ENCODE data around the gene NRL. TPM values are rescaled to one million over a fixed set of nuclear protein-coding genes. Genes with fewer than 3 reads are reported as not detected.

Gene NRL
- total RNA-seq, 2 experiments from 2014 or later = 4.6 to 7.5 TPM

GRCh38 chr14:24086193-24086955, 28.4 kb downstream of the NRL start:
- intact Hi-C loops (cut with micrococcal nuclease; ENCODE audit: unreplicated experiment) = no loop called here
- ChIA-PET POLR2A (interaction anchor here (0.5 kb wide), 1 partner anchor 18 kb away, joined by 3 read pairs; no protein-coding TSS in a partner anchor), CTCF (ENCODE audit: unreplicated experiment) (no interaction called here)
- Histone ChIP-seq H3K4me2 (ENCODE audit: low read length) (no peak overlapping the region), H3K4me1 (ENCODE audit: insufficient read depth, low read length, poor library complexity, severe bottlenecking) (peaks cover 17% of the 10 kb centered on the region), H3K9me2 (ENCODE audit: insufficient read depth, low read length) (no peaks in the 10 kb centered on the region), H3K79me2 (ENCODE audit: insufficient read depth, low read depth, low read length) (no peaks in the 10 kb centered on the region), H4K20me1 (ENCODE audit: insufficient read depth, low read length) (no peaks in the 10 kb centered on the region), H3K27ac (ENCODE audit: low read depth, low read length, poor library complexity, severe bottlenecking) (no peak overlapping the region), H3K9me3 (ENCODE audit: low read length) (no peaks in the 10 kb centered on the region), H3K36me3 (ENCODE audit: insufficient read depth, low read length) (no peaks in the 10 kb centered on the region), H2AFZ (ENCODE audit: low read length) (no peak overlapping the region), H3K4me3 (ENCODE audit: low read depth, low read length, poor library complexity, severe bottlenecking) (no peak overlapping the region)
- no TSS peak for BruUV-seq (replicated peaks)
- no peak for DNase-seq (ENCODE audit: low spot score)
- TF ChIP-seq EZH2phosphoT487 (IDR thresholded peaks at IDR 0.05; ENCODE audit: borderline replicate concordance, low read depth, low read length) = no peak
- no peak for TF ChIP-seq CTCF (conservative IDR thresholded peaks at IDR 0.05; ENCODE audit: low read length)

- CTCF ChIA-PET (ENCODE audit: unreplicated experiment) = no interaction called here
- TF ChIP-seq CTCF (conservative IDR thresholded peaks at IDR 0.05; ENCODE audit: low read length) (no peak), EZH2phosphoT487 (IDR thresholded peaks at IDR 0.05; ENCODE audit: borderline replicate concordance, low read depth, low read length) (no peak)
- POLR2A ChIA-PET = no interaction called here
These were observed 29.5 kb downstream of the NRL start for GRCh38 chr14:24085215-24085614.

GRCh38 chr14:24084440-24084839, 30.3 kb downstream of the NRL start:
- H3K36me3 ChIP-seq (ENCODE audit: insufficient read depth, low read length) = no peaks in the 10 kb centered on the region
- no peak for DNase-seq (ENCODE audit: low spot score)
- ChIA-PET CTCF (ENCODE audit: unreplicated experiment) (no interaction called here), POLR2A (no interaction called here)
- H3K79me2 ChIP-seq (ENCODE audit: insufficient read depth, low read depth, low read length) = no peaks in the 10 kb centered on the region
- H3K4me3 ChIP-seq (ENCODE audit: low read depth, low read length, poor library complexity, severe bottlenecking) = no peak overlapping the region
- no peaks in the 10 kb centered on the region for H4K20me1 ChIP-seq (ENCODE audit: insufficient read depth, low read length)
- no peak overlapping the region for H2AFZ ChIP-seq (ENCODE audit: low read length)
- no peaks in the 10 kb centered on the region for H3K9me3 ChIP-seq (ENCODE audit: low read length)
- H3K4me1 ChIP-seq (ENCODE audit: insufficient read depth, low read length, poor library complexity, severe bottlenecking) = peaks cover 22% of the 10 kb centered on the region
- BruUV-seq (replicated peaks) = no TSS peak
- no peak for TF ChIP-seq CTCF (conservative IDR thresholded peaks at IDR 0.05; ENCODE audit: low read length)
- no peak for TF ChIP-seq EZH2phosphoT487 (IDR thresholded peaks at IDR 0.05; ENCODE audit: borderline replicate concordance, low read depth, low read length)
- H3K27ac ChIP-seq (ENCODE audit: low read depth, low read length, poor library complexity, severe bottlenecking) = no peak overlapping the region
- intact Hi-C loops (cut with micrococcal nuclease; ENCODE audit: unreplicated experiment) = no loop called here
- H3K4me2 ChIP-seq (ENCODE audit: low read length) = no peak overlapping the region
- H3K9me2 ChIP-seq (ENCODE audit: insufficient read depth, low read length) = no peaks in the 10 kb centered on the region

More at GRCh38 chr14:24085215-24085614, 29.5 kb downstream of the NRL start:
- no TSS peak for BruUV-seq (replicated peaks)
- no peak for DNase-seq (ENCODE audit: low spot score)
- no peaks in the 10 kb centered on the region for H3K36me3 ChIP-seq (ENCODE audit: insufficient read depth, low read length)
- peaks cover 18% of the 10 kb centered on the region for H3K4me1 ChIP-seq (ENCODE audit: insufficient read depth, low read length, poor library complexity, severe bottlenecking)
- no peaks in the 10 kb centered on the region for H3K79me2 ChIP-seq (ENCODE audit: insufficient read depth, low read depth, low read length)
- no peak overlapping the region for H3K4me2 ChIP-seq (ENCODE audit: low read length)
- H2AFZ ChIP-seq (ENCODE audit: low read length) = no peak overlapping the region
- no peaks in the 10 kb centered on the region for H4K20me1 ChIP-seq (ENCODE audit: insufficient read depth, low read length)
- H3K9me3 ChIP-seq (ENCODE audit: low read length) = no peaks in the 10 kb centered on the region
- intact Hi-C loops (cut with micrococcal nuclease; ENCODE audit: unreplicated experiment) = no loop called here
- H3K4me3 ChIP-seq (ENCODE audit: low read depth, low read length, poor library complexity, severe bottlenecking) = no peak overlapping the region
- H3K9me2 ChIP-seq (ENCODE audit: insufficient read depth, low read length) = no peaks in the 10 kb centered on the region
- no peak overlapping the region for H3K27ac ChIP-seq (ENCODE audit: low read depth, low read length, poor library complexity, severe bottlenecking)
